GM12874 (cell line): ENCODE data around the gene MFAP5.

Source experiments
- CTCF ChIP-seq: IDR thresholded peaks from 2 replicates; pipeline ENCODE4 v1.5.1; 2011; ENCODE audit warnings: low read depth, mild to moderate bottlenecking, control low read depth, low read length, moderate library complexity; ENCODE audit not compliant: insufficient read depth

MFAP5 gene

GRCh38 chr12:8672381-8672780 is 9.8 kb upstream of the MFAP5 start:
- TF ChIP-seq CTCF: no peak

GRCh38 chr12:8668441-8668840 is 5.8 kb upstream of the MFAP5 start:
- no peak for TF ChIP-seq CTCF

- TF ChIP-seq CTCF: no peak
Measured at GRCh38 chr12:8667270-8667669, 4.6 kb upstream of the MFAP5 start.

- TF ChIP-seq CTCF: no peak
Measured at GRCh38 chr12:8665759-8666158, 3.1 kb upstream of the MFAP5 start.

GRCh38 chr12:8664228-8664913 is 1.7 kb upstream of the MFAP5 start:
- no peak for TF ChIP-seq CTCF

- TF ChIP-seq CTCF: no peak
Measured at GRCh38 chr12:8661751-8662150, 875 bp downstream of the MFAP5 start.

GRCh38 chr12:8661016-8661415 is 1.6 kb downstream of the MFAP5 start:
- TF ChIP-seq CTCF: no peak
